Fibroblast of gingiva (primary cell): ENCODE measurements around the gene FSD1.
A peak's percentile ranks its signal among the peaks of the same experiment; 100 is the strongest.
"Not testable (repeated sequence)": the region's sequence is repeated elsewhere in the genome, so short reads cannot be mapped to it uniquely, and the experiment has no call there.

Experiments used
- DNase-seq: peaks from one replicate; pipeline ENCODE4 v3.0.0-alpha.2; 2011; ENCODE audit warnings: low read depth

The FSD1 gene

GRCh38 chr19:4304538-4305256 is at the start of gene FSD1:
Gene FSD1, plus strand, starts transcription at chr19:4304598. Its CDS starts 149 bp downstream, at chr19:4304747.
- DNase-seq = peak; percentile 20

GRCh38 chr19:4256563-4256962 is 47.8 kb upstream of the FSD1 start:
- DNase-seq = no peak

- no peak for DNase-seq
Observed at GRCh38 chr19:4257025-4257424, 47.4 kb upstream of the FSD1 start.

GRCh38 chr19:4258181-4258580 is 46.2 kb upstream of the FSD1 start:
- DNase-seq = no peak

GRCh38 chr19:4260613-4261191 is 43.7 kb upstream of the FSD1 start:
- no peak for DNase-seq

GRCh38 chr19:4264812-4265211 is 39.6 kb upstream of the FSD1 start:
- no peak for DNase-seq

- no peak for DNase-seq
Observed at GRCh38 chr19:4266253-4267000, 38.0 kb upstream of the FSD1 start.

GRCh38 chr19:4267101-4267900 is 37.1 kb upstream of the FSD1 start:
- DNase-seq = peak; percentile 26

- no peak for DNase-seq
Observed at GRCh38 chr19:4267901-4268815, 36.2 kb upstream of the FSD1 start.

GRCh38 chr19:4268816-4269430 is 35.5 kb upstream of the FSD1 start:
- DNase-seq = no peak

- no peak for DNase-seq
Observed at GRCh38 chr19:4272894-4273293, 31.5 kb upstream of the FSD1 start.

- DNase-seq = not testable (repeated sequence)
Observed at GRCh38 chr19:4274321-4274686, 30.1 kb upstream of the FSD1 start.

- no peak for DNase-seq
Observed at GRCh38 chr19:4277191-4277696, 27.2 kb upstream of the FSD1 start.

- no peak for DNase-seq
Observed at GRCh38 chr19:4278010-4278409, 26.4 kb upstream of the FSD1 start.

GRCh38 chr19:4278419-4279266 is 25.8 kb upstream of the FSD1 start, which contains the start of gene SHD:
Gene SHD, plus strand, starts transcription at chr19:4279266. Its CDS starts 798 bp downstream, at chr19:4280064.
- no peak for DNase-seq

GRCh38 chr19:4279267-4279529 is 25.2 kb upstream of the FSD1 start:
- DNase-seq = no peak

GRCh38 chr19:4279530-4280422 is 24.6 kb upstream of the FSD1 start:
- DNase-seq = no peak

GRCh38 chr19:4284176-4284958 is 20.0 kb upstream of the FSD1 start:
- no peak for DNase-seq
